ENCODE data around the gene GTF2A1. TPM values are rescaled to one million over a fixed set of nuclear protein-coding genes. Genes with fewer than 3 reads are reported as not detected.

The GTF2A1 gene
- total and polyA plus RNA-seq, 2 donors (not counting 3 experiments of a cell fraction or from before 2014, with no cell fraction given), result 11.1 to 33.4 TPM

GRCh38 chr14:81141426-81141825 lies 79.3 kb downstream of the GTF2A1 start:
- Histone ChIP-seq H3K9me1 (replicated peaks; ENCODE audit: control insufficient read depth, extremely low read depth, insufficient read depth, low read length) (no peaks in the 10 kb centered on the region), H3K36me3 (ENCODE audit: control insufficient read depth in 2 of 2, extremely low read depth in 1 of 2, insufficient read depth in 2 of 2, low read length in 2 of 2) (no peaks in the 10 kb centered on the region), H4K20me1 (replicated peaks; ENCODE audit: control insufficient read depth, extremely low read depth, insufficient read depth, low read length) (no peaks in the 10 kb centered on the region), H3K79me2 (ENCODE audit: control insufficient read depth, insufficient read depth, low read length) (no peaks in the 10 kb centered on the region), H3K27me3 (ENCODE audit: control insufficient read depth in 2 of 2, insufficient read depth in 2 of 2, low read length in 2 of 2) (no peaks in the 10 kb centered on the region), H3K4me1 (ENCODE audit: control insufficient read depth, extremely low read depth, insufficient read depth, low read length) (no peaks in the 10 kb centered on the region), H3K9me3 (replicated peaks; ENCODE audit: control insufficient read depth, insufficient read depth, low read length) (no peaks in the 10 kb centered on the region), H3K27ac (ENCODE audit: insufficient read depth, low read depth, low read length) (no peak overlapping the region), H3K9ac (replicated peaks; ENCODE audit: extremely low read depth, insufficient read depth, low read length) (no peak overlapping the region), H3K4me2 (ENCODE audit: insufficient read depth, low read length) (no peak overlapping the region), H2AFZ (ENCODE audit: low read depth, low read length) (no peak overlapping the region), H3K4me3 (replicated peaks in 1 of 3; ENCODE audit: insufficient read depth in 1 of 3, low read depth in 1 of 3, low read length in 3 of 3) (no peak overlapping the region)
- TF ChIP-seq JUN (IDR thresholded peaks at IDR 0.05; ENCODE audit: borderline replicate concordance, insufficient read depth, insufficient read length, low read depth), result no peak
- TF ChIP-seq GATA2 (IDR thresholded peaks at IDR 0.05; ENCODE audit: insufficient read depth, insufficient read length, low read depth, low read length), result no peak
- TF ChIP-seq POLR2AphosphoS5 (IDR thresholded peaks at IDR 0.05; ENCODE audit: insufficient read depth, low read depth, low read length), result no peak
- no peak for TF ChIP-seq MYC (IDR thresholded peaks at IDR 0.05; ENCODE audit: low read depth, low read length)
- TF ChIP-seq CTCF (IDR thresholded peaks at IDR 0.05; ENCODE audit: extremely low read depth in 1 of 2, insufficient read depth in 1 of 2, low read depth in 1 of 2, low read length in 2 of 2), result no peak
- no peak for TF ChIP-seq POLR2A (IDR thresholded peaks at IDR 0.05; ENCODE audit: low read depth, low read length)
- no peak for TF ChIP-seq EZH2 (IDR thresholded peaks at IDR 0.05; ENCODE audit: borderline replicate concordance, low read depth, low read length, severe bottlenecking)
- TF ChIP-seq FOS (IDR thresholded peaks at IDR 0.05; ENCODE audit: borderline replicate concordance, insufficient read depth, low read length), result no peak
- no peak for TF ChIP-seq MAX (IDR thresholded peaks at IDR 0.05; ENCODE audit: insufficient read depth, insufficient read length)
- dilution Hi-C loops (cut with MboI; ENCODE audit: extremely low pct_ligation_motif_present, low sequenced_read_pairs) (no loop called here), intact Hi-C loops (cut with micrococcal nuclease) (no loop called here)
- BruUV-seq (replicated peaks), result no TSS peak
- POLR2A ChIA-PET, result no interaction called here
- FAIRE-seq (no peak), DNase-seq (ENCODE audit: low read depth, low spot score) (no peak)
- CTCF ChIA-PET, result no interaction called here
